GM21515 (cell line): ENCODE results near the gene ARHGAP32.

Source experiments
- ATAC-seq: cut with Tn5 transposase; IDR thresholded peaks from one replicate; pipeline ENCODE4 v1.9.1; 2021; ENCODE audit not compliant: unreplicated experiment

ARHGAP32 gene

DNA sequence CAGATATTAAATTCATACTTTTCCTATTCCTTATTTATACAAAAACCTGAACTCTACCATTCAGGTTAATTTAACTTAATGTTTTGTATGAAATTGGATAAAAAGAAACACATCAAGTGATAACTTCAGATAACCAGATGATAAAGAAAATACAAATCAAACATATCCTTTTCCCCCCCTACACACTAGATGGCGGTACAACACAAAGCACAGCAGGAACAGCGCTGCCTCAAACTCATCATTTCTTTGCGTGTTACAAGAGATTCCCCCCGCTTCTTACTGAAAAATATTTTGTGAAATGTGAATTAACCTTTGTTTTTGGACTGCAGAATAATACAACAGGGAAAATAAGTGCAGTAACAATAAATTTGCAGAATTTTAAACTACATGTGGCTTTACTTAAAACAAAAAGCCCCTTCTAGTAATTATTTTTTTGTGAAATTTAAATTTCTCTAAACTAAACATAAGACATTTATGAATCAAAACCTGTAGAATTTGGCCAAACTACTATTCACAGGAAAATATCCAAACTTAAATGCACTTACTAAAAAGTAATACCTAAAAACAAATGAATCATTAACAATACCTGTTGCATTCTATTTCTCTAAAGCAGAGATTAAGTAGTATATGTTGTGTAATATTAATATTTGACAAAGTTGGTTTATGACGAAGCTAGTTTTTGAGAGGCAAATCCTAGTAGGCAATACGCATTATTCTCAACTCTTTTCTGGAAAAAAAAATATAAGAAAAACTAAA lies 74.4 kb downstream of the ARHGAP32 start:
- ATAC-seq = no peak

DNA sequence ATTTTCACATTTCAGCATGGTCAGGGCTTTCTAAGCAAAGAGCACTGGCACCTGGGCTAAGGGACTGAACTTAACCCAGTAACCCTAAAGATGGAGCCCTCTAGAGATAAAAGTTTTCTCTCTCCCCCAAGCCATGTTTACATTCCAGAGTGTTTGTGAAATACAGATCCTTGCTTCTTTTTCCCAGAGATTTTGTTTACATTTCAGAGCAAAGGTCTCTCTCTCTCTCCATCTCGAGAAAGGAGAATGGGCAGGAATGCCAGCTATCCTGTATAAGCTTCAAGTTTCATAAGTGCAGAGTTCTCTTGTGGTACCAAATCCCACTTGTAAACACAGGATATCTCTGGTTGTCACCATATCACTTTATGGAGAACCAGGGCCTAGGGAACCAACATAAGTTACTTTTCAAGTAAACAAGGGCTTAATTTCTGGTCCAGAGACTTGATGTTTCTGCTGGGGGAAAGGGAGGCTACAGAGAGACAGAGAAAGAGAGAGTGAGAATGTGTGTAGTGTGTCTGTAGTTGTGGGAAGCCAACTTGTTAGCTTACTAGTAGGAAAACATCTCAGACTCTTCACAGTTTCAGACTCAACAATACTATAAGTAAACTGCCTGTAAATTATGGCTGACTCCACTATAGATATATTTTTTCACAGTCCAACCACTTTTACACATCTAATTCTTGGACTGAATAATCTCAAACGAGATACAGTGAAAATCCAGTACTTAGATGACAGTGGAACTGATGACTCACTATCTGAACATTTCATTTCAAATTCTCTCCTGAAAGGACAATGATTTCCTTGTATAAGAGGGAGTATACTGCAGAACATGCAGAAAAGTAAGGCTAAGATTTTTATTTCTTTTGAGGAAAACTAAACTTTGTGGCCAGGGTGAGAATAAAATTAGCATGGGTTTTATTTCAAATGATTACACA lies 76.2 kb downstream of the ARHGAP32 start:
- no peak for ATAC-seq

DNA sequence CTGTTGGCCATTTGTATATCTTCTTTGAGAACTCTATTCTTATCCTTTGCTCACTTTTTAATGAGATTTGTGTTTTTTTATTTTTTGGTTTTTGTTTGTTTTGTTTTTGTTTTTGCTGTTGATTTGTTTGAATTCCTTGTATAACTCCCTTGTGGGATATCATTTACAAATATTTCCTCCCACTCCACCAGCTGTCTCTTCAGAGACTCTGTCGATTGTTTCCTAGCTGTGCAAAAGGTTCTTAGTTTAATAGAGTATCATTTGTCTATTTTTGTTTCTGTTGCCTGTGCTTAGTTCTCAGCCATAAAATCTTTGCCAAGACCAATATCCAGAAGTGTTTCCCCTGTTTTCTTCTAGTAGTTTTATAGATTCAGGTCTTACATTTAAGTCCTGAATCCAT lies 82.4 kb downstream of the ARHGAP32 start:
- no peak for ATAC-seq

DNA sequence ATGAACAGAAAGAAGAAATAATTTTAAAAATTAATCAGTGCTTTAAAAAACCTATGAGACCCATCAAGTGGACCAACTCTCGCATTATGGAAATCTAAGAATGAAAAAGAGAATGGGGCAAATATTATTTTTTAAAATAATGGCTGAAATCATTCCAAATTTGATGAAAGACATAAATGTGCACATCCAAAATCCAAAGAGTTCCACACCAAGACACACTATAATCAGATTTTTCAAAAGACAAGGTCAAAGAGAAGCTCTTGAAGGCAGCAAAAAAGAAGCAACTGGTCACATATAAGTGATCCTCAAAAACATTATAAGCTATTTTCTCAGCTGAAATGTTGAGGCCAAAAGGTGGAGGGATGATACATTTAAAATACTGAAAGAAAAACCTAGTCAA lies 85.3 kb downstream of the ARHGAP32 start:
- ATAC-seq = no peak

DNA sequence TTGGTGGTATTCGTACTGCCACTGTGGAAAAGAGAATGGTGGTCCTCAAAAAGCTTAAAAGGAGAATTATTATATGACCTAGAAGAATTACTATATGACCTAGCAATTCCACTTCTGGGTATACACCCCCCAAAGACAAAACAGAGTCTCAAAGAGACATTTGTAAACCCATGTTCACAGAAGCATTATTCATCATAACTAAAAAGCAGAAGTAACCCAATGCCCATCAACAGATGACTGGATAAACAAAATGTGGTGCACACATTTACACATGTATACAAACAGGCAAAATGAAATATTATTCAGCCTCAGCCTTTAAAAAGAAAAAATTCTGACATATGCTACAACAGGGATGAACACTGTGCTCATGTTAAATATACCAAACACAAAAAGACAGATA lies 89.4 kb downstream of the ARHGAP32 start:
- no peak for ATAC-seq

DNA sequence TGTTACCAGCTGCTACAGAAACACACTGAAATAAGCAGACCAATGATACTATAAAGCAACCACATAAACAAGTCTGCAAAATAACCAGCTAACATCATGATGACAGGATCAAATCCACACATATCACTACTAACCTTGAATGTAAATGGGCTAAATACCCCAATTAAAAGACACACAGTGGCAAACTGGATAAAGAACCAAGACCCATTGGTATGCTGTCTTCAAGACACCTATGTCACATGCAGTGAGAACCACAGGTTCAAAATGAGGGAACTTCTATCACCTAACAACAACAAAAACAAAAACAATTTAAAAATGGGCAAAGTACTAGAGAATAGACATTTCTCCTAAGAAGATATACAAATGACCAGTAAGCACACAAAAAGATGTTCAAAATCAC lies 89.9 kb downstream of the ARHGAP32 start:
- ATAC-seq = no peak

DNA sequence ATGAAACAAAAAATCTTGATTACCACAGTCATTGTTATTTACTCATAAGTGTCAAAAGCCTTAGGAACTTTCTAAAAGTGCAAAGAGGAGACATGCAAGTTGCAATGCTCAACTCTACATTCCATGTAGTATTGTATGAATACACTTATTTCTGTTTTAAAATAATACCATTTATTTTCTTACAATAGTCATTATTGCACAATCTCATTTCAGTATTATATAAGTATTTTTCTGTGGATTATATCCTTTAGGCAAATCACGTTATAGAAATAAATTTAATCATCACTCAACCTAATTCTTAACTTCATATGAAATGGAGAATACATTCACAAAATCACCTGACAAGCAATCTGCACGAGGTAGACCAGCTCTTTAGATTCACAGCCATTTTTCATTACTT lies 98.8 kb downstream of the ARHGAP32 start:
- ATAC-seq = no peak

DNA sequence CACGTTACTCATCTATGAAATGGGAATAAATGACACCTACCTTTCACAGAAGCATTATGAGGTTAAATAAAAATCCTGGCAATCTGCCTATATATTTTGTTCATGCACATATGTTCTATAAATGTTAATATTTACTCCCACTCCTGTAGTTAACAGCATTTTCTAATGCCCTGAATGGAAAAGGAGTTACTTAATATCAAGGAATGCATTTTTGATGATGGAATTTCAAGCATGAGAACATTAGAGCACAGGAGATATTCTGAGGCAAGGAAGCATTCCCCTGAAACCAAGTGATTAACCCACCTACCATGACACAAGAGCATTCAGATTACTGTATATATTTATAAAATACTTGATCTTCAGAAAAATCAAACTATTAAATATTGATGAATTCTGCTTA lies 102.1 kb downstream of the ARHGAP32 start:
- ATAC-seq = no peak

DNA sequence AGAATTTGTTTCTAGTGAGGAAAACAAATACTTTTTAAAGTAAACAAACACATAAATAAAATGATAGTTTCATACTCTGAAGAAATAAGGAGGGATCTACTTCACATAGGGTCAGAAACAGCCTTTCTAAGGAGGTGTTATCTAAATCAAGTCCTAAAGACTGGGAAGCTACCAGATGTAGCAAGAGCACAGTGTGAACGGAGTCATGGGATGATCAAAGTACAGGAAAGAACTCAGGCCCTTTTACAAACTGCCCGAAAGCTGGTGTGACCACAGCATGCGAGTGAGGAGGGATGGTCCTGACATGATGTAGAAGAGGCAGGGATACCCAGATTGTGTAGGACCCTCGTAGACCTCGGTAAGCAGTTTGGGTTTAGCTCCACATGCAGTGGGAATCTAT lies 102.8 kb downstream of the ARHGAP32 start:
- no peak for ATAC-seq

DNA sequence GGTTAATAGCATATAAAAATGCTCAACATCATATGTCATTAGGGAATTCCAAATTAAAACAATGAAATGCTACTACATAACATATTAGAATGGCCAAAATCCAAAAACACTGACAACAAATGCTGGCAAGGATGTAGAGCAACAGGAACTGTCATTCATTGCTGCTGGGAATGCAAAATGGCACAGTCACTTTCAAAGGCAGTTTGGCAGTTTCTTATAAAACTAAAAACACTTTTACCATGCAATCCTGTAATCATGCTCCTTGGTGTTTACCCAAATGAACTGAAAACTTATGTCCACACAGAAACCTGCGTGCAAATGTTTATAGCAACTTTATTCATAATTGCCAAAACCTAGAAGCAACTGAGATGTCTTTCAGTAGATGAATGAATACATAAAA lies 105.1 kb downstream of the ARHGAP32 start:
- ATAC-seq = no peak

DNA sequence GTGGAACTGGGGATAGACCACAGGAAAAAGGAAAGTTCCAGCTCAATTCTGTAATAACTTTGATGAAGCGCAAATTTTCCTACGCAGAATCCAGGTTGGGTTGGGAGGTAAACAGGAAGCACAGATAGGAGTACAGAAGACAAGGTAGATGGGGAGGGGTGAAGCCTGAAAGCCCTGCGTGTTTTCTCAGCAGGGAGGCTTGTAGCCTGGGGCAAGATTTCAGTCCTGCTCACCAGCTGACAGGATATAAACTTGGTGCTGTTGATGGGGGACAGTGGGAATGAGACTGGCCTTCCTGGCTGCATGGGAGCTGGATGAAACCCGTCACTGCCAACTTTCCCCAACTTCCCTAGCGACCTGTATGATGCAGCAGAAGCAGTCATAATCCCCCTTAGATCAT lies 114.9 kb downstream of the ARHGAP32 start:
- no peak for ATAC-seq

DNA sequence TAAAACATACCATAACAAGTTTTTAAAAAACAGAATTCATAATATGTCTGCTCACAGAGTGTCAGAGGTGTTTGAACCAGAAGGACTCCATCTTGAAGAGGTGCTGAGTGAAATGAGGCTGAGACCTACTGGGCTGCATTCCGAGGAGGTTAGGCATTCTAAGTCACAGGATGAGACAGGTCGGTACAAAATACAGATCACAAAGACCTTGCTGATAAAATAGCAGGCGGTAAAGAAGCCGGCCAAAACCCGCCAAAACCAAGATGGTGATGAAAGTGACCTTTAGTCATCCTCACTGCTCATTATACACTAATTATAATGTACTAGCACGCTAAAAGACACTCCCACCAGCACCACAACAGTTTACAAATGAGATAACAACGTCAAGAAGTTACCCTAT lies 116.4 kb downstream of the ARHGAP32 start:
- no peak for ATAC-seq

DNA sequence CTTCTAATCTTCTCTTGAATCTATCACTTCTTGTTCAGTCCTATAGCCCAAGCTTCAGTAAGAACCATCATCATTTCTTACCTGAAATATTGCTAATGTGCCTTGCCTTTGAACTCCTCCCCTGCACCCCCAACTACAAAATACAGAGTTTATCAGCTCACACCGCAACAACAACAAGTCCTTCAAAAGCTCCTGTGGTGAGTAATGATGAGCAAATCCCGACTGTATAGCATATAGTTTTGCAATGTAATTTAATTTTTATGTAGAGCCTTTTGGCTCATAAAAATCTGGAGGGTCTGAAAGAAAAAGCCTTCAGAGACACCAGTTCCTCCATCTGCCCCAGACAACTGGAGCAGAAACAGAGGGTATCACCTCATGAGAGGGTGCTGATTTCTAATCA lies 124.7 kb downstream of the ARHGAP32 start:
- no peak for ATAC-seq

DNA sequence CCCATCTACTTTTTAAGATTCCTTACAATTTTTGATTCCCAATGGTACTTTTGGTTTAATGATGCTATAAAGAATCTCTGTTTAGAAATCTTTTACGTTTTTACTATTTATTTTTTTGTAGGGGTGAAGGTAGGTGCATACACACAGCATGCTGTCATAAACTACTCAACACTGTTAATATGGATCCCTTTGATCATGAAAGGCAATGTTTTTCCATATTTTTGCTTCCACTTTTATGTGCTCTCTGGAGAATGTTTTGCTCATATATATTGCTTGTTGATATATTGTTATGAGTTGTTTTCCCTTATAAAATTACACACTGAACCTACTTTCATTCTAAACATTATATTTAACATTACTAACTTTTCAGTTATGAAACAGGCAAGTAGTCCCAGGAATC lies 125.9 kb downstream of the ARHGAP32 start:
- no peak for ATAC-seq

DNA sequence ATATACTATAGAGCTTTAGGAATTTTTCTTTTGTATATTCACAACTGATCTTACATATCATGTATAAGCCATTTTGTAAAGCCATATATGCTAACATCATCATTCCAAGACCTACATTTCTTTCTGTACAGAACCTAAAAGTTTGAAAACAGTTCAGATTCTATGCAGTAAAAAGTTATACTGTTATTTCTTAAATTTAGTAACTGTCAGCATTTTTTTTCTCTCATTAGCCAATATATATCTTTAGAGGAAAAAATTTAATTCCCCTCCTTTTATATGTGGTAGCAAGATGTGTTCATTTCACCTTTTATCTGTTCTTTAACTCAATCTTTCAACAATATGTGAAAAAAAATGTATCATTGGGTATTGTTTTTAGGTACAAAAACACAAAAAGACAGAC lies 129.0 kb downstream of the ARHGAP32 start:
- no peak for ATAC-seq

DNA sequence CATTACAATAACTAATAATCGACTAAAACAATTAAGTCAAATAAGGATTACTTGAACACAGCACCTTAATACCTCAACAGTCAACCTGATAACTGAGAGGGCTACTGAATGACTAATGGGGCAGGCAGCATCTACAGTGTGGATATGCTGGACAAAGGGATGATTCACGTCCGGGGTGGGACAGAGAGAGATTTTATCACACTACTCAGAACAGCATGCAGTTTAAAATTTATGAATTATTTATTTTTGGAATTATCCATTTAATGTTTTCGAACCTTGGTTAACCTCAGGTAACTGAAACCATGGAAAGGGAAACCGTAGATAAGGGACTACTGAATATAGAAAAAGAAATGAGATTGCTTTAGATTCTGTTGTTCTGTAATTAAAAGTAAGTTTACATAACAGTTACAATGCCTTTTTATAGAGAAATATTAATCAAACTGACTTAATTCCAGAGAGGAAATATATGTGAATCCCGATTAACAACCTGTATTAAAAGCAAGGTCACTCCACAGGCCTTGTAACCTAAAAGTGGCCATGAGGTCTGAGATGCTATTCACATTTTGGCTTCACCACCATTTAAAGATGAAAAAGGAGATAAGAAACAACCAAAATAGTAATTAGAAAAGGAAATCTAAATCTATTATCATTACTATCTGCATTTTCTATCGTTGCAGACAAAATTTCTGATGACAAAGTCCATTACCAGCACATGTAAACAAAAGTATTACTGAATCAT lies 130.5 kb downstream of the ARHGAP32 start:
- no peak for ATAC-seq

DNA sequence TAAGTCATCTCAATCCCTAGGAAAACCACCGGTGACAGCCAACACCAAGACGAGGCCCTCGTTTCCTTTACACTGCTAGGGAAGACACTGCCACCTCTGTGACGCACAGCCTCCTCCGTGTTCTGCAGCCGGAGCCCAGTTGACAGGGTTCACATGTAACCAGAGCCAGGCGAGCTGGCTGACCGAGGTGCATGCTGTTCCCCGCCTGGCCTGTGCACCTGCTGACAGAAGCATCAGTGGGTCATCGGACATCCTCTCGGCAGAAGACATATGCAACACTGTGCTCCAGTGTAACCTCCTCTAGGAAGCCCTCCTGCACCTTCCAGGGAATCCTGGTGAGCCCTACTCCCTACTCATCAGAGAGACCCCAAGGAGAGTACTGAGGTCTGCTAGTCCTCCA lies 135.2 kb downstream of the ARHGAP32 start:
- ATAC-seq = no peak

DNA sequence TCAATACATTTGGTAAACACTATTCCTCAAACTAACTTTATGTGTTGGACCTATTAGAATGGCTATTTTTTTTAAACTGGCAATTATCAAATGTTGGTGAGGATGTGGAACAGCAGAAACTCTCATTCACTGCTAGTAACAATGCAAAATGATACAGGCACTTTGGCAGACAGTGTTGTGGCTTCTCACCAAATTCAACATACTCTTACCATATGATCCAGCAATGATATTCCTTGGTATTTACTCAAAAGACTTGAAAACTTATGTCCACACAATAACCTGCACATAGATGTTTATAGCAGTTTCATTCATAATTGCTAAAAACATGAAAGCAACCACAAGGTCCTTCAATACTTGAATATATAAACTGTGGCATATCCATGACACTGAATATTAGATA lies 136.9 kb downstream of the ARHGAP32 start:
- no peak for ATAC-seq

DNA sequence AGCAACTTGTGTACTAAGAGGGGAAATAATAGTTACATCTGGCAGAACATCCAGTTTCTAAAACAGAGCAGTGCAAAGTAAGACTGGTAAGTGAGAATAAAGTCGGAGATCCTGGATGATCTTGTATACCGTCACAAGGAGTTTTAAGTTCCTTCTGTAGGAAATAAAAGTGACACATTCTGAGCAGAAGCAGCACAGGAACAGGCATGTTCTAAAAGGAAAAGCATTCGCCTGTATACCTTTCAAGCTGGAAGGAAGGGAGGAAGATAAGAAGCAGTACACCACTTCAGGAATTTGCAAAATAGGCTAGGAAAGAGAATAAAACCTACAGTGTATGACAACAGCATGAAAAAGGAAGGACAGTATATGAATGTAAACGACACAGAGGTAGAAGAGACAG lies 143.2 kb downstream of the ARHGAP32 start:
- no peak for ATAC-seq

DNA sequence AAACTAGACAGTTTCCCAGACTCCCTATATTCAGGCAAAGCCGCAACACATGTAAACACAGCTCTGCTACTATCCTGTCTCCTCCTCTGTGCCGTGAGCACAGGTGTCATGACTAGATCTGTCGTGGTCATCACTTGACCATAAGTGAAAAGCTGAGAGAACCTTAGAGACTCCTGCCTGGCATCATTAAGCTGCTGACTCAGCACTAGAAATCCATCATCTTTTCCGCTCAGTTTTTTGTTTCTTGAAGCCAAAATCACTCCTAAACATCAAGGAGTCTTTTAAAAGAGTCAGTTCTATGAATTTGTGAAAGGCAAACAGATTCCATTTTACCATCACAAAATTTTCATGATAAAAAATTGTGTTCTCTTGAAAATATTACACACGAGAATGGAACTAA lies 147.0 kb downstream of the ARHGAP32 start:
- ATAC-seq = no peak

DNA sequence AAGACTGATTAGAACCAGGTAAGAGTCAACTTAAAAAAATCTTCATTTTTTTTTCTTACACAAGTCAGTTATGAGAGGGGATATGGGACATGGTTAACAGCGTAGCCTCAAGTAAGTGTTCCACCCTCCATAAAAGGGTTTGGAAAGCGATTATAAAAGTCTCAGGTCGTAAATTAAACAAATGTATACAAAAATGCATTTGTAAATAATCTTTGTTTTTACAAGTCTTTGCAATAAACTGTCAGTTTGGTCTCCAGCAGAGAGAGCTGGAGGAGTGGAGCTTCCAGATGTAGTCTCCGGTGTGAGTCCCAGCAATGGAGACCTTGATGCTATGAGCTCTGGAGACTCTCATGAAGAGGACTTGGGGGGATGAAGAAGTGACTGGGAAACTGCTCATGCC lies 149.6 kb downstream of the ARHGAP32 start:
- ATAC-seq = no peak

DNA sequence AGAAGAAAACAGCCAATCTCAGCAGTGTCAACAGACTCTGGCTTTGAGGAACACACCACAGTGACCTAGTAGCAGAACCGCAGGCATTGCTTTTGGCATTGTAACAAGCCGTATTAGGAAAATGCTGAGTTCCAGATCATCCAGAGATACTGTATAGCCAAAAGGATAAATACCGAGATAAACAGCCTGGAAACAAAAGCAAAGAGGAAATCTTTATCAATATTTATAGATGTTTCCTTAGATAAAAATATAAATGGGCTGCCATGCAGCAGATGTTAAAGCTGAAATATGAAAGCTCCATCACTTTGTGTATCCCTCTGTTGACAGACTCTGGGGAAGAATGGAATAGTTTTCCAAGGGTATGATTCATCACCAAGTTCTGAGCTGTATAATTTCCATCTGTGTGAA lies 150.5 kb downstream of the ARHGAP32 start:
- ATAC-seq = no peak
